Measurements from ENCODE around the gene CCNO. TPM values are rescaled to one million over a fixed set of nuclear protein-coding genes. Genes with fewer than 3 reads are reported as not detected.

CCNO gene
- total and polyA plus RNA-seq, 2 of the 8 experiments (the other 6 are each of a cell fraction or from before 2014, with no cell fraction given) = 0.14 to 0.41 TPM

DNA sequence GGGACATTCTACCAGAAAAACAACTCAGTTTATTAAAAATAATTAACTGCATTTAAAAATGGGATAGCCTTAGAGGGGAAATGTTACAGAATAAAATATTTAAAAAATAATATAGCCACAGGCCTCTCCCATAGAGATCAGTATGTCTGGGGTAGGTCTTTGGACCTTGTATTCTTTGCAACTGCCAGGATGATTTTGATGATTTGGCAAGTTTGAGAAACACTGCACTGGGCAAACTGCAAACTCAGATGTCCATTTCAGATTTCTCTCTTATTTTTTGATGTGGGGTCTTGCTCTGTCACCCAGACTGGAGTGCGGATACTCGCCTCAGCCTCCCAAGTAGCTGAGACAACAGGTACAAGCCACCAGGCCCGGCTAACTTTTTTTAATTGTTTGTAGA is 24.9 kb upstream of the CCNO start (continued):
- TF ChIP-seq CHD7 (IDR thresholded peaks at IDR 0.05; ENCODE audit: insufficient replicate concordance, low read length) = no peak
